ENCODE data around the gene HAUS7. TPM values are rescaled to one million over a fixed set of nuclear protein-coding genes. Genes with fewer than 3 reads are reported as not detected.

Gene HAUS7
- total and polyA plus RNA-seq, 12 donors: 12.7 to 45.3 (median 19.2) TPM

- Histone ChIP-seq H3K27me3 (no peaks in the 10 kb centered on the region), H3K4me1 (peaks cover 0 to 19% (median 6%) of the 10 kb centered on the region in 9 donors), H3K36me3 (peaks cover 0 to 32% (median 0%) of the 10 kb centered on the region in 9 donors), H3K27ac (no peak overlapping the region), H3K9me3 (no peaks in the 10 kb centered on the region), H3K4me3 (no peak overlapping the region)
- ATAC-seq (no peak), DNase-seq (no peak)
- WGBS, 2 donors: 87 to 91% methylated on average over 19 of the region's 19 CpGs
- no peak for TF ChIP-seq CTCF (IDR thresholded peaks at IDR 0.05)
- intact Hi-C loops (cut with DNase I): loop anchor here in 1 of 10 donors (5.0 kb wide), 1 partner anchor 36 kb away; no protein-coding TSS in a partner anchor
These were observed 4.5 kb downstream of the HAUS7 start for GRCh38 chrX:153465691-153466380.

- intact Hi-C loops (cut with DNase I): loop anchor here in 2 of 10 donors (5.0 kb wide), 1 partner anchor 43 kb away; no protein-coding TSS in a partner anchor
These were observed 6.3 kb downstream of the HAUS7 start for GRCh38 chrX:153464116-153464515.

DNA sequence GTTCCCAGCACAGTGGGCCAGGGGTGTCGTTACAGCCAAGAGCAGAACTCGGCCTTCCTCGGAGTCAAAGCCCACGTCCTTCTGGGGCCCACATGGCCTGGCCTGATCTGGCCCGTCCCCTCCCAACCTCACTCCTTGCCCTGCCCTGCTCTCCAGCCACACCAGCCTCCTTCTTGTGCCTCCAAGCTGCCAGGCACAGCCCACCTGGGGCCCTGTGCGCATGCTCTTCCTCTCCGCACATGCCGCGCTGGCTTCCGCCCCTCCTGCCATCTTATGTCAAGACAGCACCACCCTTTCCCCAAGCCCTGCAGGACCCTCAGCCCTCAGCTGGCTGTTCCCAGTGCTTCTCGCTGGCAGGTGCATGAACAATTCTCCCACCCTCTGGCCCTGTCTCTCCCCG, 6.8 kb downstream of the HAUS7 start:
- 82 to 98% methylated on average over 11 to 12 of the region's 12 CpGs for WGBS, 2 donors
- Histone ChIP-seq H3K9me3 (no peaks in the 10 kb centered on the region), H3K27me3 (peaks cover 0 to 4% (median 0%) of the 10 kb centered on the region in 7 donors), H3K36me3 (peaks cover 0 to 32% (median 0%) of the 10 kb centered on the region in 9 donors), H3K4me3 (no peak overlapping the region), H3K27ac (no peak overlapping the region), H3K4me1 (peaks cover 0 to 6% (median 0%) of the 10 kb centered on the region in 9 donors)
- ATAC-seq: no peak
- TF ChIP-seq CTCF (IDR thresholded peaks at IDR 0.05): no peak
- DNase-seq: peak in 1 of 2 donors; percentile 2
- intact Hi-C loops (cut with DNase I): loop anchor here in 2 of 10 donors (5.0 kb wide), 1 partner anchor 44 kb away; no protein-coding TSS in a partner anchor

More at GRCh38 chrX:153464116-153464515, 6.3 kb downstream of the HAUS7 start:
- Histone ChIP-seq H3K4me1 (peaks cover 0 to 12% (median 3%) of the 10 kb centered on the region in 9 donors), H3K27ac (no peak overlapping the region), H3K9me3 (no peaks in the 10 kb centered on the region), H3K4me3 (no peak overlapping the region), H3K36me3 (peaks cover 0 to 32% (median 0%) of the 10 kb centered on the region in 9 donors), H3K27me3 (no peaks in the 10 kb centered on the region)
- DNase-seq: no peak
- 76 to 80% methylated on average over 5 of the region's 5 CpGs for WGBS, 2 donors
- no peak for TF ChIP-seq CTCF (IDR thresholded peaks at IDR 0.05)
- ATAC-seq: no peak

DNA sequence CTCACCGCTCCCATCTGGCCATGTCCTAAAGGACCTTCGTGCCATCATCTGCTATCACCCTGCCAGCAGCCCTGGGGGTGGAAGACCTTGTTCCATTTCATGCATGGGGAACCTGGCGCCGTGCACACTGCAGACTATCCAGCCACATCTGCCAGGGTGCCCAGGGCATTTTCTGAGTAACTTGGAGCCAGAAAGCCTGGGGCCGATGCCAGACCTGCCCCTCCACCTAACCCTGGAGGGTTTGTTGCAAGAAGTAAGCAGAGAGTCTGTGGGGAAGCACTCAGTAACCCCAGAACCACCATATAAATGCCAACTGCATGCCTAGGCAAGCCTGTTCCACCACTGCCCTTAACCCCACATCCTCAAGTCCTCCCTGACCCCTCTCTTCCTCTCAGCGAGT, 7.3 kb downstream of the HAUS7 start:
- H3K4me1 ChIP-seq: peaks cover 0 to 6% (median 0%) of the 10 kb centered on the region in 9 donors
- TF ChIP-seq CTCF (IDR thresholded peaks at IDR 0.05): no peak
- peaks cover 0 to 28% (median 0%) of the 10 kb centered on the region in 9 donors for H3K36me3 ChIP-seq
- DNase-seq (no peak), ATAC-seq (no peak)
- intact Hi-C loops (cut with DNase I): loop anchor here in 2 of 10 donors (5.0 kb wide), 1 partner anchor 44 kb away; no protein-coding TSS in a partner anchor
- H3K27me3 ChIP-seq: peaks cover 0 to 9% (median 0%) of the 10 kb centered on the region in 7 donors
- no peak overlapping the region for H3K4me3 ChIP-seq
- WGBS, 2 donors: 91 to 97% methylated on average over 6 of the region's 6 CpGs
- H3K9me3 ChIP-seq: no peaks in the 10 kb centered on the region
- no peak overlapping the region for H3K27ac ChIP-seq

Measured in heart right ventricle (tissue), 16 donors.